AG04449 (cell line): ENCODE measurements around the gene ADGRL3.

ENCODE experiments used
- CTCF ChIA-PET: fragments of 350-600 bp; formaldehyde crosslinking; extraction: SDS; loops from one replicate; lab custom pipeline; 2021; ENCODE audit warnings: antibody characterized with exemption; lab: Yijun Ruan, JAX
- POLR2A ChIA-PET: fragments of 400-600, 350-600 bp; formaldehyde crosslinking; extraction: SDS; loops from one replicate; lab custom pipeline; 2020; ENCODE audit warnings: antibody characterized with exemption, inconsistent platforms; lab: Yijun Ruan, JAX
- DNase-seq: peaks from one replicate; pipeline ENCODE4 v3.0.0-alpha.2; 2010; ENCODE audit warnings: low read depth, low spot score
- H3K4me3 ChIP-seq: 2 replicates; pipeline ENCODE4 v1.5.1; 2011; ENCODE audit warnings: low read depth, mild to moderate bottlenecking, control low read depth, low read length
- CTCF ChIP-seq: IDR thresholded peaks from one replicate; pipeline ENCODE4 v1.5.1; 2011; ENCODE audit warnings: mild to moderate bottlenecking, moderate library complexity, low read length, control low read depth, inconsistent platforms; ENCODE audit not compliant: insufficient read depth; ENCODE audit errors: missing control alignments

Gene ADGRL3

GRCh38 chr4:62126064-62126732, 926.1 kb downstream of the ADGRL3 start:
- no peak for DNase-seq
- no peak overlapping the region for H3K4me3 ChIP-seq
- CTCF ChIA-PET = no interaction called here
- POLR2A ChIA-PET = no interaction called here
- no peak for TF ChIP-seq CTCF
